HG02642 (cell line): ENCODE results near the gene LRP5.

Experiments
- ATAC-seq: cut with Tn5 transposase; IDR thresholded peaks from one replicate; pipeline ENCODE4 v1.9.1; 2021; ENCODE audit warnings: mild to moderate bottlenecking; ENCODE audit not compliant: unreplicated experiment, poor library complexity

Gene LRP5

DNA sequence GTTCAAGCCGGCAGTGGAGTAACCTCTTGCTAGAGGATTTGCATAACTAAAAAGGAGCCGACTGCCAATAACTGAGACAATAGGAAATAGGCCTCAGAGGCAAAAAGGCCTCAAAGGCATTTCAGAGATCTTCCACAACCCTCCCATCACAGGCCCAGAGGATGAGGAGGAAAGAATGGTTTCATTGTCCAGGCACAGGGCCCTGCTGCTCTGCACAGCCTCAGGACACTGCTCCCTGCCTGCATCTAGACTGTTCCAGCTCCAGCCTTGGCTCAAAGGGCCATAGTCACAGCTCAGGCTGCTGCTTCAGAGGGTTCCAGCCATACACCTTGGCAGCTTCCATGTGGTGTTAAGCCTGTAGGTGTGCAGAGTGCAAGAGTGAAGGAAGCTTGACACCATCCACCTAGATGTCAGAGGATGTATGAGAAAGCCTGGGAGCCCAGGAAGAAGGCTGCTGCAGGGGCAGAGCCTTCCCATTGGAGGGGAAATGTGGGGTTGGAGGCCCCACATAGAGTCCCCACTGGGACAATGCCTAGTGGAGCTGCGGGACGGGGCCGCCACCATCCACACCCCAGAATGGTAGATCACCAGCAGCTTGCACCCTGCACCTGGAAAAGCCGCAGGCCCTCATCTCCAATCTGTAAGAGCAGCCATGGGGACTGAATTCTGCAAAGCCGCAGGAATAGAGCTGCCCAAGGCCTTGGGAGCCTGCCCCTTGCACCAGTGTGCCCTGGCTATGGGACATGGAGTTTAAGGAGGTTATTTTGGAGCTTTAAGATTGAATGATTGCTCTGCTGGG, 8.2 kb upstream of the LRP5 start:
- ATAC-seq = no peak

DNA sequence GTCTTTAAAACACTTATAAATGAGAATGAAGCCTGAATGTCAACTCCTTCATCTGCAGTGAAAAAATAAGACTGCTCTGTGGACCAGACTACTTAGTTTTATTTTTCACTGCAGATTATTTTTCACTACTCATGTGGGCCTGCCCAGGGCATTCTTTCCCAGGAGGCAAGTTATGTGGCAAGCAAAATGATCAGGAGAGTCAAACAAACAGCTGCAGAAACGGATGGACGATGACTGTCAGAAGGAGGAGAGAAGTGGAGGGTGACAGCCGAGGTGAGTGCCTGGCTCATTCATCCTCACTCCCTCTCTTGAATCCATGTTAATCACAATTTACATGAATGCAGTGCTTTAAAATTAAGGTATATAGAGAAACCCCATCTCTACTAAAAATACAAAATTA, 5.8 kb upstream of the LRP5 start:
- no peak for ATAC-seq

DNA sequence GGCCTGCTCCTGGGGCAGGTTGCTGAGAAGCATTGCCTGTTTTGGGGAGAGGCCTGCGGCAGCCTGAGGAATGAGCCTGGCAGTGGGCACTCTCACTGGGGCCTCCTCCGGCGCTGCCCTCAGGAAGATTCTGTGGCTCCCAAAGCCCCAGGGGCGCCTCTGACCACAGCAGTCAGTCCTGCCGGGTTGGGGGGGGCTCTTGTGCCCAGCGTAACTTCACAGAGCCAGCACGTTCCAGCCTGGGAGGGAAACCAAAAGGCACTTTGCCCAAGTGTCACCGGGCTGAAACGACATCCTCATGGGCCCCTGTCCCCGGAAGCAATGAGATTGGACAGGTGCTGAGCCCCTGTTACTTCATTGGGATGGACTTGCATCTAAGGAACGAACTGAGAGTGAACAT, 4.3 kb upstream of the LRP5 start:
- no peak for ATAC-seq

DNA sequence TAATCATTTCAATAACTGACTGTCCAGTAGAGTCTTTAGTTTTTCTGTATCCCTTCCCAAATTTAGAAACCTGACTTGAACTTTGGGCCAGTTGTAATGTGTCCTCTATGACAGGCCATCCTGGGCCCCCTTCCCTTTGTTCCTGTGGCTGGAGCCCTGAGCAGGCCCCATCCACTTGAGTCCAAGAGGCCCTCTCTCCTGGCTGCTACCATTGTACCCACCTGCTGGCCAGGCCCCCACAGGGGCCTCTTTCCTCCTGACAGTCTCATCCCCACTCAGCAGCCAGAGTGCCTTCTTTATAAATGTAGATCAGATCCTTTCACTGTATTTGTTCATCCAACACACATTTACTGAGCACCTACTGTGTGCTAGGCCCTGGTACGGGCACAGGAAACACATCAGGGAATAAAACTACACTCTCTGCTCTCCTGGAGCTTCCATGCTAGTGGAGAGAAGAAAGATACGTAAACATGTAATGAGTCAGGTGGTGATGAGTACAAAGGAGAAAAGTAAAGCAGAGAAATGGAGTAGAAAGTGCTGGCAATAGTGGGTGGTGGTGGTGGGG, 2.7 kb upstream of the LRP5 start:
- no peak for ATAC-seq

DNA sequence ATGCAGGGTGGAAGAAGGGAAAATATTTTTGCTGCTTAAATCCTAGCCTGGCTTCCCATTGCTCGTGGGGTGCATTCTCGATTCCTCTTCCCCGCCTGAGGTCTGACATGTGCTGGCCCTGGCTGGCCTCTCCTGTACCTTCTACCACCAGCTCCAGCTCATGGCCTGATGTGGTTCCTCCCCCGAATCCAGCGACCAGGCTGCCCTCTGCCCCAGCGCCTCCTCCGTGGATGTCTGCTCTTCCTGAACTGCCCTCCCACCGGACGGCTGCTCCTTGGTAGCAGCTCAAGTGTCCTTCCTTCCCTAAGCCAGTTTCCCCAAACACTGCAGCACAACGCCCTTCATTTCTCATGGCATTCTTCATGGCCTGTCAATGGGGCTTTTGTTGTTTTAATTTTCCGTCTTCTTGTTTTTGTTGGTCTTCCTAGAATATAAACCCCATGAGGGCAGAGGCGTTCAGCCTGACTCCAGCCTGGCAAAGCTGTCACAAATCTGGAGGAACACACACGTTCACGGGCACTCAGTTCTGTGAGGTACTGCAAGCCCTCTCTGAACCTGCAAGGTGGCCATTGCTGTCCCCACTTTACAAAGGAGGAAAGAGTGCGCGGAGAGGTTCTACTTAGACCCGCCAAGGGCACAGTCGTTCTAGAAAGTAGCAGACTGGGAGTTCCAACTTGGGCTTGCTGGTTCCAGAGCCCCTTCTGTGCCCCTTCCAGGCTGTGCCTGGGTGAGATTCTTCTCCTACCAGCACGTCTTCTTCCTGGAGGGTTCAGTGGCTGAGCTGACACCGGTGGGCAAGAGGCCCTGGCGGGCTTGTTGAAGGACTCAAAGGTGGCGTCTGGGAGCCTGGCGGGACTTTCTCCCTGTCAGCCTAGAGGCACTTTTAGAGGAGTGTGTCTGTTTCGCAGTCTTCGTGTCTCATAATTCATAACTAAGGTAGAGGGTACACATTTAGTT, 953 bp upstream of the LRP5 start:
- ATAC-seq = no peak

DNA sequence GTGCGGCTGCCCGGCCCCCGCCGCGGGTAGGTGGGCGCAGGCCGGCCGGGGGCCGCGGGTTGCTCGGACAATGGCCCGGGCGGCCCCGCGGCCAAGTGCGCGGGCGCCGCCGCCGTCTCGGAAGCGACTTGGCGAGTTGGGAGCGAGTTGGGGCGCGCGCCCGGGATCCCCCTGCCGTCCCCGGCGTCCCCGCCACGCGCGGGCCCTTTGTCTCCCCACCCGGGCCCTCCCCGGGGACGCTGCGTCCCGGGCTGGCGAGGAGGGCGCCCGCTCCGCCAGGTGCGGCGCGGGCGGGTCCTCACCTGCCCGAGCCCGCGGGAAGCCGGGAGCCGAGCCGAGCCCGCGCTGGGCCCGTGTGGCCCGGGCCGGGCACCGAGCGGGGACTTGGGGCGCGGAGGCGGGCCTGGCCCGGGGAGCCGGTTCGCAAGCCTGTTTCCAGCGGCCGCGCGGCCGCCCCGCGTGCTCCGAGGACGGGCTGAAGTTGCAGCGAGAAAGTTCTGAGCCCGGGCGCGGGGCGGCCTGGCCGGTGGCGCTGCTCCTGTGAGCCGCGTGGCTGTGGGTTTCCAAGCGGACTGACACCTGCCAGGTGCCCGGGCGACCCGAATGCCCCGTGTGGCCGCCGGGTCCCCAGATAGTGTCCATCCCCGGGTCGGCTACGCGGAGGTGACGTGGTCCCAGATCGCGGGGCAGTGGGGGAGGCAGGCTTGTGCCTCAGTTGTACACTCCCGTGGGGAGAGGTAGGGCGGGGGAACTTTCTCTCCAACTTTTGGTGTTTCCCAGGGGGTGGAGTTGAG, 586 bp downstream of the LRP5 start:
- peak; percentile 28 for ATAC-seq

DNA sequence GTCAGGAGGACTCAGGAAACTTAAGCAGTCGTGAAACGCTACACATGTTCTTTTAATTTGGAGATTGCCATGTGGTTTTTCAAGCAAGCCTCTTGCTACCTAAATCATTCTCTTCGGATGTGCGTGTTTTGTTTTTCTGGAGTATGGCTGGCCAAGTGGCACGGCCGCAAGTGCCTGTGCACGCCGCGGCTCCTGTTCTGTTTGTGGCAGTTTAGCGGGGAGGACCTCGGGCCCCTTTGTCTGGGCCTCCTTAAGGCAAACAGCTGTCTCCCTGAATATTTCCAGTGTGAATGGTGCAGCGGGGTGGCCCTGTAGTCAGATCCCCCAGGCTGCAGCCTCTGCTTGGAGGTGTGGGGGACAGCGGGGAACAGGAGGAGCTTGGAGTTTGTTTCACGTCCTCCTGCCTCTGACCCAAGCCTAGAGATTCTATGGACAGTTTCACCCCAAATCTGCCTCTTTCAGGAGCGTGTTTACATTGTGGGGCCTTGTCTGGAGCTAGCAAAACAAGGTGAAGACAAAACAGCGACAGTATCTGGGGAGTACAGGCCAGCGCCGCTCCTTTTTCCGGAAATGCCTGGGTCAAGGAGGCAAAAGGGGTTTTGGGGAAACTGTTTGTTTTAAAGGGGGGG, 1.3 kb downstream of the LRP5 start:
- ATAC-seq = no peak

DNA sequence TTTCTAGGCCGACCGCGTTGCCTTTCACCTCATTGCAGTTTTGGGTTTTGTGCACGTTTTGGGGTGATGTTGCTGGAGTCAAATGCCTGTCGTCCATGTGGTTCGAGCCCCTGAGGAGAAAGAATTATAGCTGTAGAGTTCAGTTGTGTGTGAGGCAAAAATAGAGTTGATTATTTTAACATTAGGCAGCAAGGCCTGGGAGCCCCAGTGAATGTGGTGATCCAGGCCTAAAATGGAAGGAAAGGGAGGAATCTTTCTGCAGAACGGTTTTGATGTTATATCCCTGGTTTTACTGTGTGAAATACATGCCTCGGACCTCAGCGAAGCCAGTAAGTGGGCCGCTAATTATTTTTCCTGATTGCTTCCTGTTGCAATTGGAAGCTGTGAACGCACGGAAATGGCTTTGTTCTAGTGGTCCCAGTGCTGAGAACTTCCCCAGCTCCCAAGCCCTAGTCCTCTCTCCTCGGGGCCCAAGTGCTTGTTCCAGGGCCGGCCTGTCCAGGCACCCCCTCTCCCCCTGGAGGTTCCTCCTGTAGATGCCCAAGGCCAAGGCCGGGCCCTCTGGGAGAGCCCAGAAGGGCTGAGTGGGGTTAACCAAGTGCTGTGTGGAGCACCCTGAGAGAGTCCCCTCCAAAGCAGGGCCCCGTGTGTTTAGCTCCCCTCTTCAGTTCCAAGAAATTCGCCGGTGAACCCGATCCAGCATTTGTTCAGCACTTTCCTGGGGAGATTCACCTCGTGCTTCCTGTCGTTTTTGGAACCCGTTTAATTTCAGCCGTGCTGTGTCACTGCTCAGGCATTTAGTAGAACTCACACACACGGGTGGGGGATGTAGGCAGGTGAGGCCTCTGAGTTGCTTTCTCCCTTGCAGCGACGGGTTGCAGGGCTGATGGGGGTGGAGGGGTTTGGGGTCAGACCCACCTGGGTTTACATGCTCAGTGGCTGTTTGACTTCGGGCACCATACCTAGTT, 2.1 kb downstream of the LRP5 start:
- ATAC-seq = no peak

DNA sequence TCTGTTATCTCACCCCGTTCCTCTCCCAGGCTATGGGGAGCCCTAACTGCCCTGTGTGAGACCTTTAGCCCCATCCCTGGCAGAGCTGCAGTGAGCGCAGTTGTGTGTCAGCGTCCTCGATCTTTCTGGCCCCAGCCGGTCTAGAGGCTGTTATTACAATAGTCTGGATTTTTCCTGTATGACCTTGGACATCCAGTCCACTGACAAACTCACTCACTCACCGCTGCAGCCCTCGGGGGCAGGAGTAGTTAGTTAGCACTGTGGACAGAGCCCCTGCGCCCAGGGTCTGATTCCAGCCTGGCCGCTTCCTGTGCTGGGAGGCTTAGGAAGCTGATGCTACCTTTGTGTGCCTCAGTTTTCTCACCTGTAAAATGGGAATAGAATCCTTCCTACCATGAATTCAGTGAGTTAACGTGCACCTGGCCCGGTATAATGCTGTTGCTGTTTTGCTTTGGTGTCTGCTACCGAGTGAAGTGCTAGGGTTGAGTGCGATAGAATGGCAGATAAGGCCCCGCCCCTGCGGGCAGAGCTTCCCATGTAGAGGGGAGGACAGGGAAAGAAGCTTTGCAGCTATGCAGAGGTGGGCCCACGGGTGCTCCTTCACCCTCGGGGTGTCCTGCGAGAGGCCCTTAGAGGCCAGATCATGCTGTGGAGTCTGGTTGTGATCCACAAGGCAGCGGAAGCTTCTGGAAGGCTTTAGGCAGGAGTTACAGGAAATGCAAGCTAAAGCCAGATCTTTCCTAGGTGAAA, 3.0 kb downstream of the LRP5 start:
- ATAC-seq = no peak

DNA sequence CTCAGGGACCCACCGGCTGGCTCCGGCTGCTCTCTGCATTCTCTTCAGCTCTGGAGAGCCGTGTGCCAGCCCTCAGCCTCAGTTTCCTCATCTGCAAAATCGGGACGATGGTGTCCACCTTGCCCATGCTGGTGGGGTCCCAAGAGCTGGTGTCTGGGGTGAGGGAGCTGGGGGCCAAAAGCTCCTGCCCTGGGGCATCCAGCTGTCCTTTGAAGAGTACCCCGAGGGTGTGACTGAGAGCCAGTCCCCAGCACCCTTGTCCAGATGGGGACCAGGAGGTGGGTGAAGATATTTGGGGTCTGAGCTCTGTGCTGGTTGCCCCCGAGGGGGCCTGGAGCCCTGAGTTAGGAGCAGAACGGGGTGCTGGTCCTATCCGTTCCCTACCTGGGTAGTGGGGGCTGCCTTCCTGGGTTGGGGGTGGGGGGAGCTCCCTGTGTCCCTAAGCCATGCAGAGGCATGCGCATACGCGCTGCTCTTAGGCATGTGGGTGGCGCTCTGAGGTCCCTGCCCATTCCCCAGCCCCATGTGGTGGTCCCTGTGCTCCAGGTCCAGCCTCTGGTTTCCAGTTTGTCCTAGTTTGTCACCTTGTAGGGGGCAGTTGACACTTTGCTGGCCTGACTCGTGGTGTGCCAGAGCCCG, 4.9 kb downstream of the LRP5 start:
- no peak for ATAC-seq

DNA sequence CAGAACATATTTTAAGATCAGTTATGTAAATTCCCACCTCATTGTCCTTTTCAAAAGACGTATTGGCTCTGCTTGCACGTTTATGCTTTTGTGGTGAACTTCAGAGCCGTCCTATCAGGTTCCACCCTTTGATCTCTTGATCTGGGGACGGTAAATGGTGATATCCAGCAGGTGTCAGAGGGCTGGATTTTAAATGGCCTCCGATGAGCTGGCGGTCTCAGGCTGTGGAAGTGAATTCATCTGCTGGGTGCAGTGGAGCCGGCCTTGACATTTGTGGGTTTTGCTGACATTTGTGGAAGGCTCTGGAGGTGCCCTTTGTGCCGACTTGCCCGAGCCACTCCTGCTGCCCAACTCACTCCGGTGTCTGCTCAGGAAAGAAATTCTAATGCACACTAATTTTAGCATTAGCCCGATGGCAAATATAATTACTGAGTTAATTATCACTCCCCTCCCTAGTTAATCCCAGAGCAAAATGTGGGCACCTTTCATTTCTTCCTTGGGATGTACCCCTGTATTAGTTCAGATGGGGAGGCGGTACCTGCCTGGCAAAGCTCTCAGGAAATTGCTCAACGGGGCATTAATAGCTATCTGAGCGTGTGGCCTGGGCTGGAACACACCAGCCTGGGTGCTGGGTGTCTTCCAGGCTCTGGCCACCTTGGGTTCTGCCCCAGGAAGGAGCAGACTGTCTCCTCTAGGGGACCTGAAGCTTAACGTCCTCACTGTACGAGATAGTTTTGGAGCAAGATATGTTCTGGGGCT, 9.1 kb downstream of the LRP5 start:
- no peak for ATAC-seq

DNA sequence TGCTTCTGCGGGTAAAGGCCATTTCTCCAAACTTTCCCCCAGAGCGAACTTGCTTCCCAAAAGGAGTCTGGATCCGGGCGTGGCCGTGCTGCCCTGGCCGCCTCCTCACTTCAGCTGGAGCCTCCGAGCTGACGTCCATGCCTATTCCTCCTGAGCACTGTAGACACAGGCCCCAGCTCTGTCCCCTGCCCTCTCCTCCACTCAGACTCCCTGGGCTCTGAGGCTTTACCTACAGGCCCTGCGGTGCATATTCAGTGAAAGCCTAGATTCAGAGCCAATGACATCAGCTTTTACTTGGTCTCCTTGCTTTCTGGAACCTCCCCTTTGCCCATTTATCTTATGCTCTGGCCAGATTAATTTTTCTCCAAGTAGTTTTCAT, 9.7 kb downstream of the LRP5 start:
- no peak for ATAC-seq

DNA sequence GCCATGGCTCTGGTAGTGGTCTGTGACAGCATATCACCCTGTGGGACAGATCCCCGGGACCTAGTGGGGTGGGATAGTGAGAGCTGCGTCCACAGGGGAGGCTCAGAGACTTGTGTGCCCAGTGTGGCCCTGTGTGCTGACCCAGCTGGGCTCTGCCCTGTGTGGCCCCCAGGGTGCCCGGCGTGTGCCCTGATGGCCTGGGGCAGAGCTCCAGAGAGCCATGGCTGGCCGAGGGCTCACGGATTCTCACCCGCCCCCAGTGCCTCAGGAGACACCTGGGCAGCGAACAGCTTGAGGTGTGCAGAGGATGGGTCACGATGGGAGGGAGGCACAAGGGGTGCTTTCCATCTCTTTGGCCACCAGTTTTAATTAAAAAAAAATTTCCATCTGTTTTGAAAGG, 11.8 kb downstream of the LRP5 start:
- no peak for ATAC-seq

DNA sequence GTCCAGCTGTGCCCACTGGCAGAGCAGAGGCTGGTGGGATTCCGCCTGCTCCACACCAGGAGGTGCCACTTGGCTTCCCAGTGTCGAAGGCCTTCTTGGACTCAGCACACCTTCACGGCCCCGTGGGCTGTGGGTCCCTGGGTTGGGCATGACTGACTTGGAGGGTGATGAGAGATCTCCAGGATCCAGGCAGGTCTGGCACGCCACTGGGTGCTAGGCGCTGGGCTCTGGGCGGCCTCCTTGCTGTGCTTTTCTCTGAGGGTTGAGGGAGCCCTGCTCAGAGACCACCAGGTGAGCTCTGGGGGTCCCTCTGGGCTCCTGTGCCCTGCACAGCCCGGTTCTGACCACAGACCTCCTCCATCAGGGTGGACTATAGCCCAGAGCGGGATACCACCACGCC, 12.3 kb downstream of the LRP5 start:
- no peak for ATAC-seq

DNA sequence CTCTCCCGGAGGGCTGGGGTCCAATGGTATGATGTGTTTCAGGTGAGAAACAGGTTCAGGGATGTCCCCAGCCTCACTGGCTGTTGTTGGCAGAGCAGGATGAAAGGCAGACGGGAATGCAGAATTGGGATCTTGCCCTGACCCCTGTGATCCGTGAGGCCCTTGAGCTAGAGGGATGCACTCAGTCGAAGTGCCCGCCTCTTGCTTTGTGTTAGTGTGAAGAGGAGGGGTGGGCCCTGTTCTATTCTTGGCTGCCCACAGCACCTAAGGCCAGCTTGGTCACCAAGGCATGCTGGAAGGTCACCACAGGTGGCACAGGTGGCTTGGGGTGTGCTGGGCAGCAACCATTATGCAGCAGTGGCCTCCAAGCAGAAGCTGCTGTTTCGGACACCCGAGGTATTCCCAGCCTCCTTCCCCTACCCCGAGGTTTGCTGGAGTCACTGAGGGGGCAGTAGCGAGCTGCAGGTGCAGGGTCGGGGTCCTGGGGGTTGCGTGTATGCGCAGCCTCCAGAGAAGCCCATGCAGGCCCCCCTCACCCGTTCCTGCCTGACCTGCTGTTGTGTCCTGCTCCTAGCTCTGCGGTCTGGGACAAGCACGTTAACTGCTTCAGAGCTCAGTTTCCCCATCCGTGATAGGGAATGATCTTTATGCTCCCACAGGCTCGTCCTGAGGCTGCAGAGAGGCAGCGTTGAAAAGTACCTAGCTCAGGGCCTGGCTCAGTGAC, 13.0 kb downstream of the LRP5 start:
- ATAC-seq = no peak

DNA sequence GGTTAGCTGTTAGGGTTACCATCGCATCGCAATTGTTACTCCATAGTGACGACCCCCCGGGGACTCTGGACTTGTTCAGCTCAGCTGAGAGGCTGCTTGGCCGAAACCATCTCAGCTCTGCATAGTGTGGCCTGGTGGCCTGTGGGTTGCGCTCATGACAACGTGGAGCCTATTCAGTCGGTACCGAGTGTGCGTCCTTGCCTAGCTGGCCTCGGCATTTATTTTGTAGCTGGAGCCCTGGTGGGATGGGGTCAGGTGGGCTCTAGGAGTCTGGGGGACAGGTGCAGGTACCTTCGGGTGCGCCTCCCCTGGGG, 13.5 kb downstream of the LRP5 start:
- no peak for ATAC-seq
